Endodermal cell (in vitro differentiated cells): ENCODE results near the gene STARD4. TPM values are rescaled to one million over a fixed set of nuclear protein-coding genes. Genes with fewer than 3 reads are reported as not detected.

Experiments used
- DNase-seq: peaks from one replicate; pipeline ENCODE4 v3.0.0-alpha.2; 2017
- H3K27ac ChIP-seq: 2 replicates; pipeline ENCODE4 v1.5.1; 2013; ENCODE audit warnings: mild to moderate bottlenecking, low read depth, low read length, moderate library complexity
- H3K27me3 ChIP-seq: 2 replicates; pipeline ENCODE4 v1.6.1; 2013; ENCODE audit warnings: mild to moderate bottlenecking, low read length, moderate library complexity; ENCODE audit not compliant: insufficient read depth, control insufficient read depth, poor library complexity, severe bottlenecking
- H3K36me3 ChIP-seq: 2 replicates; pipeline ENCODE4 v1.7.0; 2013; ENCODE audit warnings: mild to moderate bottlenecking, low read length, moderate library complexity; ENCODE audit not compliant: control insufficient read depth, insufficient read depth
- H3K4me1 ChIP-seq: one replicate; pipeline ENCODE4 v1.7.0; 2013; ENCODE audit warnings: low read length; ENCODE audit not compliant: control insufficient read depth, insufficient read depth
- H3K4me3 ChIP-seq: 2 replicates; pipeline ENCODE4 v1.5.1; 2013; ENCODE audit warnings: mild to moderate bottlenecking, low read length, moderate library complexity
- H3K9ac ChIP-seq: 2 replicates; pipeline ENCODE4 v1.6.1; 2013; ENCODE audit warnings: mild to moderate bottlenecking, low read length, moderate library complexity; ENCODE audit not compliant: poor library complexity, severe bottlenecking; ENCODE audit errors: extremely low read depth
- H3K9me3 ChIP-seq: 2 replicates; pipeline ENCODE4 v1.6.1; 2013; ENCODE audit warnings: mild to moderate bottlenecking, low read length, moderate library complexity; ENCODE audit not compliant: control insufficient read depth
- H3K27ac Mint-ChIP-seq: 2 replicates; pipeline ENCODE4 v1.8.0; 2020; ENCODE audit warnings: mixed read lengths
- H3K27me3 Mint-ChIP-seq: 2 replicates; pipeline ENCODE4 v1.8.0; 2021; ENCODE audit warnings: mild to moderate bottlenecking, mixed read lengths; ENCODE audit not compliant: insufficient read depth
- H3K36me3 Mint-ChIP-seq: 2 replicates; pipeline ENCODE4 v1.8.0; 2020; ENCODE audit warnings: low read depth, mixed read lengths
- H3K4me1 Mint-ChIP-seq: 2 replicates; pipeline ENCODE4 v1.8.0; 2020; ENCODE audit warnings: mixed read lengths
- H3K4me3 Mint-ChIP-seq: 2 replicates; pipeline ENCODE4 v1.8.0; 2020; ENCODE audit warnings: mild to moderate bottlenecking, moderate library complexity, mixed read lengths
- H3K9me3 Mint-ChIP-seq: 2 replicates; pipeline ENCODE4 v1.8.0; 2020; ENCODE audit warnings: mild to moderate bottlenecking, mixed read lengths
- CTCF ChIP-seq: fragments of 200-600 bp; sonication (generic); conservative IDR thresholded peaks from 2 replicates; pipeline ENCODE4 v1.5.0; 2021; ENCODE audit warnings: antibody characterized with exemption, mild to moderate bottlenecking
- WGBS, 2 experiments: methylation state at CpG; one replicate each; pipeline versions ENCODE4 v1.1.5 to v1.1.7; 2013; ENCODE audit warnings: missing lambda C conversion rate in 2 of 2, mixed read lengths in 1 of 2; ENCODE audit not compliant: insufficient coverage in 1 of 2, insufficient read length in 1 of 2; 5-methylcytosine and 5-hydroxymethylcytosine counted together
- total RNA-seq, 2 donors: library from RNA; stranded (reverse); fragmentation: NEBNext Ultra II Directional in 1 of 2; extraction: Animal tissue kit (Norgen Biotek cat#: 25700) in 1 of 2; gene quantifications; 2 replicates in 1 of 2; 3 replicates in 1 of 2; pipeline ENCODE4 v1.2.1, GENCODE V29; 2021

The STARD4 gene
- total RNA-seq, 2 donors from 2014 or later: 29.5 to 40.7 TPM

- no peaks in the 10 kb centered on the region for H3K36me3 Mint-ChIP-seq
- H3K27me3 ChIP-seq: no peaks in the 10 kb centered on the region
- H3K27me3 Mint-ChIP-seq: no peaks in the 10 kb centered on the region
- peaks cover 14% of the 10 kb centered on the region for H3K4me1 Mint-ChIP-seq
- H3K4me3 Mint-ChIP-seq: no peak overlapping the region
- H3K9me3 ChIP-seq: no peaks in the 10 kb centered on the region
- peaks cover 2% of the 10 kb centered on the region for H3K4me1 ChIP-seq
- no peak overlapping the region for H3K27ac ChIP-seq
- no peak for TF ChIP-seq CTCF
- no peak overlapping the region for H3K4me3 ChIP-seq
- H3K9me3 Mint-ChIP-seq: peaks cover 7% of the 10 kb centered on the region
- H3K9ac ChIP-seq: no peak overlapping the region
- WGBS, 2 experiments: no CpG with 5 or more reads among the region's 1 CpG
- no peak for DNase-seq
- no peak overlapping the region for H3K27ac Mint-ChIP-seq
- H3K36me3 ChIP-seq: no peaks in the 10 kb centered on the region
Observed at GRCh38 chr5:111557111-111557510, 44.8 kb upstream of the STARD4 start.

GRCh38 chr5:111556501-111556900, 44.2 kb upstream of the STARD4 start:
- Histone ChIP-seq H3K36me3 (no peaks in the 10 kb centered on the region), H3K4me1 (peaks cover 7% of the 10 kb centered on the region), H3K9ac (no peak overlapping the region), H3K9me3 (no peaks in the 10 kb centered on the region), H3K4me3 (no peak overlapping the region), H3K27me3 (no peaks in the 10 kb centered on the region), H3K27ac (no peak overlapping the region)
- H3K4me3 Mint-ChIP-seq: no peak overlapping the region
- no peaks in the 10 kb centered on the region for H3K27me3 Mint-ChIP-seq
- DNase-seq: no peak
- no peak overlapping the region for H3K27ac Mint-ChIP-seq
- WGBS, 2 experiments: 91% methylated on average over 3 of the region's 3 CpGs; no CpG with 5 or more reads in 1 of the 2 experiments
- H3K36me3 Mint-ChIP-seq: no peaks in the 10 kb centered on the region
- TF ChIP-seq CTCF: no peak
- peaks cover 7% of the 10 kb centered on the region for H3K9me3 Mint-ChIP-seq
- peaks cover 20% of the 10 kb centered on the region for H3K4me1 Mint-ChIP-seq

GRCh38 chr5:111555760-111556159, 43.4 kb upstream of the STARD4 start:
- H3K36me3 Mint-ChIP-seq: no peaks in the 10 kb centered on the region
- no peak for TF ChIP-seq CTCF
- Histone ChIP-seq H3K27me3 (no peaks in the 10 kb centered on the region), H3K4me1 (peaks cover 14% of the 10 kb centered on the region), H3K27ac (no peak overlapping the region), H3K36me3 (no peaks in the 10 kb centered on the region), H3K4me3 (no peak overlapping the region), H3K9me3 (no peaks in the 10 kb centered on the region), H3K9ac (no peak overlapping the region)
- WGBS, 2 experiments: no CpG with 5 or more reads among the region's 1 CpG
- no peak overlapping the region for H3K27ac Mint-ChIP-seq
- H3K4me3 Mint-ChIP-seq: no peak overlapping the region
- no peaks in the 10 kb centered on the region for H3K27me3 Mint-ChIP-seq
- no peak for DNase-seq
- peaks cover 7% of the 10 kb centered on the region for H3K9me3 Mint-ChIP-seq
- H3K4me1 Mint-ChIP-seq: peaks cover 27% of the 10 kb centered on the region
